Gastrocnemius medialis (tissue), 4 donors: ENCODE results near the gene HLA-B. TPM values are rescaled to one million over a fixed set of nuclear protein-coding genes. Genes with fewer than 3 reads are reported as not detected.

Experiments
- ATAC-seq, 2 donors: fragments of 150-250 bp; one replicate each; pipeline ENCODE4 v1.9.1; 2016
- DNase-seq, 2 donors: peaks; one replicate each; pipeline ENCODE4 v3.0.0-alpha.2; 2019
- H3K27ac ChIP-seq, 4 donors: fragments of 200-600 bp; sonication (generic); 1 replicate in 1 of 4; 2 replicates in 3 of 4; pipeline ENCODE4 v1.5.1; 2016 to 2018; ENCODE audit warnings: mild to moderate bottlenecking in 2 of 4, moderate library complexity in 1 of 4
- H3K27me3 ChIP-seq, 3 donors: fragments of 200-600 bp; sonication (generic) in 2 of 3; 1 replicate in 1 of 3; 2 replicates in 2 of 3; pipeline versions ENCODE4 v1.5.1 to v1.6.0; 2016 to 2019; ENCODE audit warnings: mild to moderate bottlenecking in 1 of 3, moderate library complexity in 1 of 3
- H3K36me3 ChIP-seq, 2 donors: fragments of 200-600 bp; sonication (generic) in 1 of 2; one replicate each; pipeline ENCODE4 v1.5.1; 2017 to 2018
- H3K4me1 ChIP-seq, 2 donors: fragments of 200-600 bp; sonication (generic) in 1 of 2; one replicate each; pipeline ENCODE4 v1.5.1; 2016 to 2017; ENCODE audit warnings: mild to moderate bottlenecking in 2 of 2
- H3K4me3 ChIP-seq, 4 donors: fragments of 200-600 bp; sonication (generic) in 3 of 4; 1 replicate in 1 of 4; 2 replicates in 3 of 4; pipeline ENCODE4 v1.5.1; 2016 to 2019; ENCODE audit warnings: mild to moderate bottlenecking in 2 of 4
- H3K9me3 ChIP-seq, 3 donors: fragments of 200-600 bp; sonication (generic) in 2 of 3; 1 replicate in 1 of 3; 2 replicates in 2 of 3; pipeline ENCODE4 v1.5.1; 2016 to 2019
- CTCF ChIP-seq, 5 experiments: fragments of 450-650 bp in 3 of 5; fragments of 200-600 bp in 2 of 5; sonication (generic) in 2 of 5; IDR thresholded peaks in 4 of 5; conservative IDR thresholded peaks in 1 of 5; 1 replicate in 4 of 5; 2 replicates in 1 of 5; pipeline ENCODE4 v1.5.1; 2016 to 2019; ENCODE audit warnings: antibody characterized with exemption in 5 of 5, mild to moderate bottlenecking in 3 of 5, moderate library complexity in 3 of 5
- POLR2A ChIP-seq, 2 donors: fragments of 450-650 bp; IDR thresholded peaks; one replicate each; pipeline ENCODE4 v1.6.1; 2017; ENCODE audit warnings: antibody characterized with exemption in 2 of 2, mild to moderate bottlenecking in 2 of 2, moderate library complexity in 2 of 2
- in situ Hi-C, 4 donors: fragments of 200-750 bp; cut with MboI; loops; one replicate each; pipeline versions ENCODE4 v1.15.0 to v1.8.0; 2017; ENCODE audit warnings: low sequenced_read_pairs in 4 of 4
- intact Hi-C: fragments of 100-400 bp; cut with DNase I; formaldehyde crosslinking; loops from one replicate; pipeline ENCODE4 v1.15.1; 2023; ENCODE audit warnings: low total_unique reads
- total RNA-seq, 4 donors: library from RNA; depleted of rRNA; stranded (reverse); fragments of >200 nt; gene quantifications; one replicate each; pipeline versions ENCODE4 v1.1.0 to v1.2.3, GENCODE V29; 2016

HLA-B gene
- total RNA-seq, 4 donors from 2014 or later = 182 to 300 (median 192) TPM

- Histone ChIP-seq H3K4me1 (no peaks in the 10 kb centered on the region), H3K36me3 (no peaks in the 10 kb centered on the region), H3K27ac (no peak overlapping the region), H3K4me3 (no peak overlapping the region), H3K27me3 (peaks cover 0 to 3% (median 0%) of the 10 kb centered on the region in 3 donors), H3K9me3 (no peaks in the 10 kb centered on the region)
- TF ChIP-seq POLR2A (IDR thresholded peaks at IDR 0.05) = no peak
- no peak for TF ChIP-seq CTCF (IDR thresholded peaks at IDR 0.05 in 4 of 5, conservative IDR thresholded peaks at IDR 0.05 in 1 of 5)
- intact Hi-C loops = no loop called here
- no peak for ATAC-seq
- DNase-seq = no peak
- in situ Hi-C loops = loop anchor here in 2 of 4 donors (5.0 to 10.0 kb wide), 2 partner anchors 77 to 85 kb away; partner anchors contain the start of gene HLA-C (in 1 of the 2)
These were observed 4.7 kb downstream of the HLA-B start for GRCh38 chr6:31352310-31352682.

GRCh38 chr6:31351401-31352309 lies 5.3 kb downstream of the HLA-B start:
- in situ Hi-C loops (loop anchor here in 2 of 4 donors (5.0 to 10.0 kb wide), 2 partner anchors 77 to 84 kb away; partner anchors contain the start of gene HLA-C (in 1 of the 2)), intact Hi-C loops (no loop called here)
- H3K27me3 ChIP-seq = peaks cover 0 to 3% (median 0%) of the 10 kb centered on the region in 3 donors
- TF ChIP-seq CTCF (IDR thresholded peaks at IDR 0.05 in 4 of 5, conservative IDR thresholded peaks at IDR 0.05 in 1 of 5) = no peak
- TF ChIP-seq POLR2A (IDR thresholded peaks at IDR 0.05) = no peak
- H3K27ac ChIP-seq = no peak overlapping the region
- no peak overlapping the region for H3K4me3 ChIP-seq
- DNase-seq (no peak), ATAC-seq (no peak)
- H3K9me3 ChIP-seq = no peaks in the 10 kb centered on the region
- H3K4me1 ChIP-seq = no peaks in the 10 kb centered on the region
- no peaks in the 10 kb centered on the region for H3K36me3 ChIP-seq

GRCh38 chr6:31351033-31351380 lies 6.0 kb downstream of the HLA-B start:
- DNase-seq (no peak), ATAC-seq (no peak)
- Histone ChIP-seq H3K4me3 (no peak overlapping the region), H3K27ac (no peak overlapping the region), H3K27me3 (peaks cover 0 to 3% (median 0%) of the 10 kb centered on the region in 3 donors), H3K9me3 (no peaks in the 10 kb centered on the region), H3K36me3 (no peaks in the 10 kb centered on the region), H3K4me1 (no peaks in the 10 kb centered on the region)
- in situ Hi-C loops = loop anchor here in 2 of 4 donors (5.0 to 10.0 kb wide), 2 partner anchors 76 to 84 kb away; partner anchors contain the start of gene HLA-C (in 1 of the 2)
- TF ChIP-seq POLR2A (IDR thresholded peaks at IDR 0.05) (no peak), CTCF (IDR thresholded peaks at IDR 0.05 in 4 of 5, conservative IDR thresholded peaks at IDR 0.05 in 1 of 5) (no peak)
- intact Hi-C loops = no loop called here

- in situ Hi-C loops = loop anchor here in 2 of 4 donors (5.0 to 10.0 kb wide), 2 partner anchors 76 to 83 kb away; partner anchors contain the start of gene HLA-C (in 1 of the 2)
- Histone ChIP-seq H3K36me3 (no peaks in the 10 kb centered on the region), H3K4me1 (no peaks in the 10 kb centered on the region), H3K27ac (no peak overlapping the region), H3K27me3 (peaks cover 0 to 3% (median 0%) of the 10 kb centered on the region in 3 donors), H3K9me3 (no peaks in the 10 kb centered on the region), H3K4me3 (no peak overlapping the region)
- TF ChIP-seq POLR2A (IDR thresholded peaks at IDR 0.05) = no peak
- no peak for TF ChIP-seq CTCF (IDR thresholded peaks at IDR 0.05 in 4 of 5, conservative IDR thresholded peaks at IDR 0.05 in 1 of 5)
- ATAC-seq (no peak), DNase-seq (no peak)
- intact Hi-C loops = no loop called here
These were observed 6.6 kb downstream of the HLA-B start for GRCh38 chr6:31350196-31351032.
